ELF-1 (cell line): ENCODE measurements around the gene RPLP1.
"Not testable (repeated sequence)": the region's sequence is repeated elsewhere in the genome, so short reads cannot be mapped to it uniquely, and the experiment has no call there.

ENCODE experiments used
- DNase-seq: peaks from one replicate; pipeline ENCODE4 v3.0.0-alpha.2; 2016; ENCODE audit warnings: low read depth, low spot score

RPLP1 gene

GRCh38 chr15:69439623-69440022 lies 13.0 kb upstream of the RPLP1 start:
- DNase-seq: no peak

- no peak for DNase-seq
These were observed 9.5 kb upstream of the RPLP1 start for GRCh38 chr15:69443032-69443611.

- DNase-seq: no peak
These were observed 7.9 kb upstream of the RPLP1 start for GRCh38 chr15:69444686-69445085.

GRCh38 chr15:69446953-69447352 lies 5.7 kb upstream of the RPLP1 start:
- DNase-seq: no peak

GRCh38 chr15:69450221-69450620 lies 2.4 kb upstream of the RPLP1 start:
- DNase-seq: not testable (repeated sequence)

GRCh38 chr15:69450968-69451695 lies 1.5 kb upstream of the RPLP1 start:
- DNase-seq: no peak

GRCh38 chr15:69451951-69452691 lies 497 bp upstream of the RPLP1 start:
- no peak for DNase-seq

- DNase-seq: no peak
These were observed 2.3 kb downstream of the RPLP1 start for GRCh38 chr15:69454953-69455352.

GRCh38 chr15:69456208-69457166 lies 3.9 kb downstream of the RPLP1 start:
- no peak for DNase-seq

- no peak for DNase-seq
These were observed 5.0 kb downstream of the RPLP1 start for GRCh38 chr15:69457304-69458280.

GRCh38 chr15:69459066-69459465 lies 6.4 kb downstream of the RPLP1 start:
- DNase-seq: no peak

GRCh38 chr15:69460481-69460880 lies 7.9 kb downstream of the RPLP1 start:
- no peak for DNase-seq

- no peak for DNase-seq
These were observed 9.4 kb downstream of the RPLP1 start for GRCh38 chr15:69462030-69462492.

- DNase-seq: peak; percentile 99
These were observed 10.0 kb downstream of the RPLP1 start for GRCh38 chr15:69462493-69463181.

GRCh38 chr15:69463182-69463756 lies 10.7 kb downstream of the RPLP1 start:
- no peak for DNase-seq

- DNase-seq: no peak
These were observed 12.6 kb downstream of the RPLP1 start for GRCh38 chr15:69465253-69465652.

GRCh38 chr15:69466733-69467132 lies 14.1 kb downstream of the RPLP1 start:
- no peak for DNase-seq

- no peak for DNase-seq
These were observed 15.0 kb downstream of the RPLP1 start for GRCh38 chr15:69467636-69468035.
